Ovary (tissue), 3 donors: ENCODE results near the gene ANP32B.

Experiments
- EP300 ChIP-seq: sonication (generic); formaldehyde crosslinking; IDR thresholded peaks from one replicate; pipeline ENCODE4 v1.6.1; 2017; ENCODE audit warnings: antibody characterized with exemption
- TF ChIP-seq, protein P1 (sequence below), 3 donors: fragments of 450-650 bp in 2 of 3; fragments of 200-600 bp in 1 of 3; IDR thresholded peaks; one replicate each; pipeline versions ENCODE4 v1.5.1 to v1.8.0; 2016 to 2022; ENCODE audit warnings: antibody characterized with exemption in 3 of 3, mild to moderate bottlenecking in 1 of 3
- donor health status: DM: no; HTN: no; CAD: no.

DNA sequence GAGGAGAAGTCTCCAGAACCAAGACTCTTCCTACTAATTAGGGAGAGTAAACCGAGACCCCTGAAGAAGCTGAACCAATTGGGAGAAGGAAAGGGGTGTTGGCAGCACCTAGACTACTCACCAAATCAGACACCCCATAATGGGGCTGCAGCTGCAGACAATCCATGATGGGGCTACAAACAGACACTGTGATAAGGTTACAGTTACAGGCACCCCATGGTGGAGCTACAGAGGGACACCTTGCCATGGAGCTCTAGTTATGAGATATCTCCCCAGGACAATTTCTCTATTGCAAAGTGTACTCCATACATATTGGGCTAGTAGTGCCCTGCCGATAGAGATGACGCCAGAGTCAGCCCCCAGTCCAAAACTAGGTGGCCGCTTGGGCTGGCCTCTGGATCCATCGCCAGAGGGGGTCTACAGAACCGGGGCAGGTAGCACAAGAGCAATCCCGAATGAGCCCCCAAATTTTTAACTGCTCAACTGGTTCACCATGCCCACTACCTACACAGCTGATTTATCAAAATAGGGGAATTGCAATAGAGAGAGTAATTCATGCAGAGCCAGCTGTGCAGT lies 71.3 kb downstream of the ANP32B start:
- TF ChIP-seq, protein P1, sequence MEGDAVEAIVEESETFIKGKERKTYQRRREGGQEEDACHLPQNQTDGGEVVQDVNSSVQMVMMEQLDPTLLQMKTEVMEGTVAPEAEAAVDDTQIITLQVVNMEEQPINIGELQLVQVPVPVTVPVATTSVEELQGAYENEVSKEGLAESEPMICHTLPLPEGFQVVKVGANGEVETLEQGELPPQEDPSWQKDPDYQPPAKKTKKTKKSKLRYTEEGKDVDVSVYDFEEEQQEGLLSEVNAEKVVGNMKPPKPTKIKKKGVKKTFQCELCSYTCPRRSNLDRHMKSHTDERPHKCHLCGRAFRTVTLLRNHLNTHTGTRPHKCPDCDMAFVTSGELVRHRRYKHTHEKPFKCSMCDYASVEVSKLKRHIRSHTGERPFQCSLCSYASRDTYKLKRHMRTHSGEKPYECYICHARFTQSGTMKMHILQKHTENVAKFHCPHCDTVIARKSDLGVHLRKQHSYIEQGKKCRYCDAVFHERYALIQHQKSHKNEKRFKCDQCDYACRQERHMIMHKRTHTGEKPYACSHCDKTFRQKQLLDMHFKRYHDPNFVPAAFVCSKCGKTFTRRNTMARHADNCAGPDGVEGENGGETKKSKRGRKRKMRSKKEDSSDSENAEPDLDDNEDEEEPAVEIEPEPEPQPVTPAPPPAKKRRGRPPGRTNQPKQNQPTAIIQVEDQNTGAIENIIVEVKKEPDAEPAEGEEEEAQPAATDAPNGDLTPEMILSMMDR (IDR thresholded peaks at IDR 0.05): no peak
- no peak for TF ChIP-seq EP300
